Lower leg skin (tissue), 3 donors: ENCODE results near the gene GNAL.

ENCODE experiments used
- CTCF ChIP-seq, 3 donors: fragments of 450-650 bp; IDR thresholded peaks; one replicate each; pipeline ENCODE4 v1.5.1; 2016; ENCODE audit warnings: antibody characterized with exemption in 3 of 3, mild to moderate bottlenecking in 3 of 3, moderate library complexity in 2 of 3
- POLR2A ChIP-seq, 2 donors: fragments of 450-650 bp; IDR thresholded peaks; one replicate each; pipeline ENCODE4 v1.6.1; 2016 to 2017; ENCODE audit warnings: antibody characterized with exemption in 2 of 2, mild to moderate bottlenecking in 1 of 2, moderate library complexity in 1 of 2

- TF ChIP-seq CTCF (IDR thresholded peaks at IDR 0.05), result no peak
- TF ChIP-seq POLR2A (IDR thresholded peaks at IDR 0.05), result no peak
Observed at GRCh38 chr18:11839556-11839955, 150.5 kb downstream of the GNAL start.
